Esophagus muscularis mucosa (tissue), 4 donors: Measurements from ENCODE around the gene ULK3.

Experiments used
- CTCF ChIP-seq, 3 experiments: fragments of 200-600 bp in 2 of 3; fragments of 450-650 bp in 1 of 3; sonication (generic) in 2 of 3; IDR thresholded peaks; one replicate each; pipeline ENCODE4 v1.5.1; 2017 to 2019; ENCODE audit warnings: antibody characterized with exemption in 3 of 3, mild to moderate bottlenecking in 2 of 3, moderate library complexity in 1 of 3
- EP300 ChIP-seq: sonication (generic); formaldehyde crosslinking; IDR thresholded peaks from one replicate; pipeline ENCODE4 v1.6.1; 2017; ENCODE audit warnings: antibody characterized with exemption
- POLR2A ChIP-seq: fragments of 450-650 bp; IDR thresholded peaks from one replicate; pipeline ENCODE4 v1.6.1; 2017; ENCODE audit warnings: antibody characterized with exemption, moderate library complexity, mild to moderate bottlenecking, low read depth

GRCh38 chr15:74838746-74839525 lies 4.0 kb downstream of the ULK3 start:
- TF ChIP-seq CTCF (IDR thresholded peaks at IDR 0.05): no peak
- TF ChIP-seq EP300: no peak
- TF ChIP-seq POLR2A: no peak
